Measurements from ENCODE around the gene HNRNPU.

- no peak for TF ChIP-seq EZH2 (IDR thresholded peaks at IDR 0.05; ENCODE audit: insufficient read depth, poor library complexity, severe bottlenecking)
- no peak for TF ChIP-seq EZH2phosphoT487 (IDR thresholded peaks at IDR 0.05; ENCODE audit: insufficient read depth, low read depth)
These were observed 21.0 kb downstream of the HNRNPU start for GRCh38 chr1:244843148-244843978.

Data from GM23248 (cell line).